Lung (tissue), 12 donors: ENCODE data around the gene FOXI1. TPM values are rescaled to one million over a fixed set of nuclear protein-coding genes. Genes with fewer than 3 reads are reported as not detected.

Experiments used
- ATAC-seq: fragments of 200-7000 bp; cut with Tn5 transposase; one replicate; pipeline ENCODE4 v1.9.1; 2020; ENCODE audit warnings: moderate number of reproducible peaks; ENCODE audit not compliant: insufficient read depth, low FRiP score
- DNase-seq, 3 donors: peaks; one replicate each; pipeline ENCODE4 v3.0.0-alpha.2; 2013 to 2017
- H3K27ac ChIP-seq, 2 donors: one replicate each; pipeline ENCODE4 v1.5.1; 2013; ENCODE audit warnings: mild to moderate bottlenecking in 2 of 2, moderate library complexity in 2 of 2, control low read depth in 1 of 2, inconsistent platforms in 1 of 2, low read depth in 1 of 2, low read length in 1 of 2
- H3K27me3 ChIP-seq, 3 donors: one replicate each; pipeline ENCODE4 v1.5.1; 2013; ENCODE audit warnings: low read length in 2 of 3; ENCODE audit not compliant: control insufficient read depth in 3 of 3, insufficient read depth in 3 of 3
- H3K36me3 ChIP-seq, 4 donors: one replicate each; pipeline ENCODE4 v1.5.1; 2013; ENCODE audit warnings: low read length in 4 of 4, mild to moderate bottlenecking in 1 of 4, moderate library complexity in 1 of 4; ENCODE audit not compliant: control insufficient read depth in 4 of 4, insufficient read depth in 4 of 4
- H3K4me1 ChIP-seq, 5 donors: one replicate each; pipeline ENCODE4 v1.5.1; 2013; ENCODE audit warnings: low read length in 5 of 5, mild to moderate bottlenecking in 2 of 5, moderate library complexity in 1 of 5; ENCODE audit not compliant: control insufficient read depth in 5 of 5, insufficient read depth in 5 of 5
- H3K4me3 ChIP-seq: one replicate; pipeline ENCODE4 v1.5.1; 2013; ENCODE audit warnings: mild to moderate bottlenecking, control low read depth, moderate library complexity
- H3K9ac ChIP-seq, 2 donors: one replicate each; pipeline ENCODE4 v1.5.1; 2013; ENCODE audit warnings: low read length in 2 of 2, control low read depth in 1 of 2; ENCODE audit not compliant: insufficient read depth in 1 of 2
- H3K9me3 ChIP-seq, 4 donors: one replicate each; pipeline ENCODE4 v1.5.1; 2013; ENCODE audit warnings: low read length in 3 of 4, mild to moderate bottlenecking in 1 of 4, moderate library complexity in 1 of 4; ENCODE audit not compliant: control insufficient read depth in 4 of 4, insufficient read depth in 3 of 4
- WGBS, 2 donors: extraction: QIAGEN DNeasy Blood & Tissue Kit; methylation state at CpG; one replicate each; pipeline ENCODE4 v1.1.7; 2013; 5-methylcytosine and 5-hydroxymethylcytosine counted together
- polyA plus RNA-seq, 2 donors: library from polyadenylated mRNA; stranded (reverse); fragments of 200-250 nt; gene quantifications; one replicate each; pipeline ENCODE4 v1.2.1, GENCODE V29; 2013
- total RNA-seq, 2 donors: library from RNA; depleted of rRNA in 1 of 2; stranded (reverse); fragments of >200 nt in 1 of 2; gene quantifications; one replicate each; pipeline ENCODE4 v1.2.1, GENCODE V29; 2014 to 2021
- TF ChIP-seq, protein P1 (sequence below): IDR thresholded peaks from 2 replicates; pipeline ENCODE4 v1.5.1; 2012; ENCODE audit warnings: mild to moderate bottlenecking; ENCODE audit errors: control extremely low read depth, extremely low read depth
- donor health status: control.
- donor health status: control.
- donor health status: Bipolar disorder and iron deficiency.
- donor health status: healthy.
- donor health status: DM: yes; HTN: yes; CAD: no.

The FOXI1 gene
- total and polyA plus RNA-seq, 4 donors: 0.05 to 0.10 TPM; not detected in 2

DNA sequence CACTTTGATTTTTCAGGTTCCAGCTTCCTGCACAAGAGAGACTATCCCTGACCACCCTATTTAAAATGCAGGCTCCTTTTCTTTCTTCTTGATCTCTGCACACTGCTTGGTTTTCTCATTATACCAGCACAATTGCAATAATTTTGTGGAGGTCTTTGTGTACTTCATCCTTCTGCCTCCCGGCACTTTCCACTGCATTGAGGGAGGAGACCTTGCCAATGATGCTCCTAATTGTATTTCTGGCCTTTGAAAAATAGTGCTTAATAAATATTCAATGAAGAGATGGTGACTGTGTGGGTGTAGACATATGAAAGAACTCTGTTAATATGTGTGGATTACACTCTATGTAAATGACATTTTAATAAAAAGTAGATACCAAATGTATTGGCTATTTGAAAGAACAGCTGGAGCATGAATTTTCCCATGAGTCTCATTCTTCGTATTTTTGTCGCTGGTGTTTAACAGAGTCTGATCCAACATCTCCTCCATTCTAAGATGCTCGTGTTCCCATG lies 42.1 kb downstream of the FOXI1 start:
- TF ChIP-seq, protein P1, sequence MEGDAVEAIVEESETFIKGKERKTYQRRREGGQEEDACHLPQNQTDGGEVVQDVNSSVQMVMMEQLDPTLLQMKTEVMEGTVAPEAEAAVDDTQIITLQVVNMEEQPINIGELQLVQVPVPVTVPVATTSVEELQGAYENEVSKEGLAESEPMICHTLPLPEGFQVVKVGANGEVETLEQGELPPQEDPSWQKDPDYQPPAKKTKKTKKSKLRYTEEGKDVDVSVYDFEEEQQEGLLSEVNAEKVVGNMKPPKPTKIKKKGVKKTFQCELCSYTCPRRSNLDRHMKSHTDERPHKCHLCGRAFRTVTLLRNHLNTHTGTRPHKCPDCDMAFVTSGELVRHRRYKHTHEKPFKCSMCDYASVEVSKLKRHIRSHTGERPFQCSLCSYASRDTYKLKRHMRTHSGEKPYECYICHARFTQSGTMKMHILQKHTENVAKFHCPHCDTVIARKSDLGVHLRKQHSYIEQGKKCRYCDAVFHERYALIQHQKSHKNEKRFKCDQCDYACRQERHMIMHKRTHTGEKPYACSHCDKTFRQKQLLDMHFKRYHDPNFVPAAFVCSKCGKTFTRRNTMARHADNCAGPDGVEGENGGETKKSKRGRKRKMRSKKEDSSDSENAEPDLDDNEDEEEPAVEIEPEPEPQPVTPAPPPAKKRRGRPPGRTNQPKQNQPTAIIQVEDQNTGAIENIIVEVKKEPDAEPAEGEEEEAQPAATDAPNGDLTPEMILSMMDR: no peak
- ATAC-seq (no peak), DNase-seq (no peak)
- no peaks in the 10 kb centered on the region for H3K9me3 ChIP-seq
- H3K9ac ChIP-seq: no peak overlapping the region
- no peak overlapping the region for H3K4me3 ChIP-seq
- H3K4me1 ChIP-seq: peaks cover 0 to 15% (median 3%) of the 10 kb centered on the region in 5 donors
- 88 to 92% methylated on average over 4 of the region's 4 CpGs for WGBS, 2 donors
- H3K27ac ChIP-seq: no peak overlapping the region
- H3K36me3 ChIP-seq: no peaks in the 10 kb centered on the region
- H3K27me3 ChIP-seq: no peaks in the 10 kb centered on the region

GRCh38 chr5:170148430-170149205 lies 42.9 kb downstream of the FOXI1 start:
- Histone ChIP-seq H3K4me3 (no peak overlapping the region), H3K27me3 (no peaks in the 10 kb centered on the region), H3K27ac (no peak overlapping the region), H3K9ac (no peak overlapping the region), H3K4me1 (peaks cover 0 to 15% (median 3%) of the 10 kb centered on the region in 5 donors), H3K36me3 (no peaks in the 10 kb centered on the region), H3K9me3 (no peaks in the 10 kb centered on the region)
- DNase-seq (no peak), ATAC-seq (no peak)
- 81 to 82% methylated on average over 12 of the region's 12 CpGs for WGBS, 2 donors
- TF ChIP-seq, protein P1: no peak

GRCh38 chr5:170149206-170149515 lies 43.5 kb downstream of the FOXI1 start:
- no peak overlapping the region for H3K4me3 ChIP-seq
- H3K9me3 ChIP-seq: no peaks in the 10 kb centered on the region
- no peak for DNase-seq
- no peak overlapping the region for H3K9ac ChIP-seq
- no peak for ATAC-seq
- no peaks in the 10 kb centered on the region for H3K27me3 ChIP-seq
- 96 to 98% methylated on average over 7 of the region's 7 CpGs for WGBS, 2 donors
- TF ChIP-seq, protein P1: no peak
- no peaks in the 10 kb centered on the region for H3K36me3 ChIP-seq
- H3K27ac ChIP-seq: no peak overlapping the region
- H3K4me1 ChIP-seq: peaks cover 0 to 15% (median 3%) of the 10 kb centered on the region in 5 donors
